Mesenchymal stem cell (in vitro differentiated cells and primary cell): ENCODE results near the gene COG8.

Source experiments
- DNase-seq: peaks from one replicate; pipeline ENCODE4 v3.0.0-alpha.2; 2013
- H2AFZ ChIP-seq: one replicate; pipeline ENCODE4 v1.6.1; 2013; ENCODE audit warnings: low read depth, mild to moderate bottlenecking, control low read depth, inconsistent platforms, low read length, moderate library complexity
- H2AK5ac ChIP-seq: 2 replicates; pipeline ENCODE4 v1.6.1; 2013; ENCODE audit warnings: low read length, moderate library complexity, mild to moderate bottlenecking, inconsistent platforms; ENCODE audit not compliant: severe bottlenecking
- H2BK120ac ChIP-seq: one replicate; pipeline ENCODE4 v1.6.1; 2013; ENCODE audit warnings: low read depth, mild to moderate bottlenecking, inconsistent platforms, low read length, moderate library complexity
- H2BK12ac ChIP-seq, 2 experiments: one replicate each; pipeline ENCODE4 v1.6.1; 2013; ENCODE audit warnings: inconsistent platforms in 2 of 2, low read length in 2 of 2, mild to moderate bottlenecking in 2 of 2, moderate library complexity in 2 of 2, control low read depth in 1 of 2
- H2BK15ac ChIP-seq: one replicate; pipeline ENCODE4 v1.6.1; 2013; ENCODE audit warnings: mild to moderate bottlenecking, low read depth, inconsistent platforms; ENCODE audit not compliant: poor library complexity, severe bottlenecking
- H2BK5ac ChIP-seq: 2 replicates; pipeline ENCODE4 v1.6.1; 2013; ENCODE audit warnings: low read depth, mild to moderate bottlenecking, low read length, control low read depth, inconsistent platforms; ENCODE audit not compliant: poor library complexity, severe bottlenecking
- H3K14ac ChIP-seq, 2 experiments: one replicate each; pipeline ENCODE4 v1.6.1; 2013; ENCODE audit warnings: inconsistent platforms in 2 of 2, low read length in 2 of 2, control low read depth in 1 of 2, mild to moderate bottlenecking in 1 of 2, moderate library complexity in 1 of 2
- H3K18ac ChIP-seq, 2 experiments: one replicate each; pipeline ENCODE4 v1.6.1; 2013; ENCODE audit warnings: inconsistent platforms in 2 of 2, low read length in 2 of 2, control low read depth in 1 of 2, low read depth in 1 of 2, mild to moderate bottlenecking in 1 of 2
- H3K23ac ChIP-seq, 2 experiments: one replicate each; pipeline ENCODE4 v1.6.1; 2013; ENCODE audit warnings: inconsistent platforms in 2 of 2, low read length in 2 of 2, mild to moderate bottlenecking in 2 of 2, moderate library complexity in 2 of 2, control low read depth in 1 of 2
- H3K27ac ChIP-seq: 2 replicates; pipeline ENCODE4 v1.5.1; 2013; ENCODE audit warnings: mild to moderate bottlenecking, moderate library complexity, low read length, control low read depth, inconsistent platforms; ENCODE audit not compliant: poor library complexity, severe bottlenecking
- H3K27me3 ChIP-seq, 2 experiments: 2 replicates each; pipeline versions ENCODE4 v1.6.1 to v1.7.0; 2013; ENCODE audit warnings: low read length in 2 of 2, mild to moderate bottlenecking in 2 of 2, moderate library complexity in 2 of 2, control low read depth in 1 of 2, inconsistent platforms in 1 of 2; ENCODE audit not compliant: control insufficient read depth in 1 of 2, insufficient read depth in 1 of 2
- H3K36me3 ChIP-seq, 2 experiments: 2 replicates each; pipeline versions ENCODE4 v1.6.1 to v1.7.0; 2013; ENCODE audit warnings: low read length in 2 of 2, control low read depth in 1 of 2, inconsistent platforms in 1 of 2, low read depth in 1 of 2, mild to moderate bottlenecking in 1 of 2; ENCODE audit not compliant: insufficient read depth in 2 of 2, control insufficient read depth in 1 of 2
- H3K4ac ChIP-seq, 2 experiments: one replicate each; pipeline ENCODE4 v1.6.1; 2013; ENCODE audit warnings: inconsistent platforms in 2 of 2, low read length in 2 of 2, mild to moderate bottlenecking in 2 of 2, moderate library complexity in 2 of 2, control low read depth in 1 of 2, low read depth in 1 of 2
- H3K4me1 ChIP-seq: 2 replicates; pipeline ENCODE4 v1.6.1; 2013; ENCODE audit warnings: low read depth, low read length, control low read depth; ENCODE audit not compliant: control insufficient read depth, insufficient read depth
- H3K4me2 ChIP-seq: 2 replicates; pipeline ENCODE4 v1.6.1; 2013; ENCODE audit warnings: low read length, mild to moderate bottlenecking, inconsistent platforms; ENCODE audit not compliant: poor library complexity, severe bottlenecking
- H3K4me3 ChIP-seq, 2 experiments: 2 replicates each; pipeline versions ENCODE4 v1.5.1 to v1.7.0; 2013; ENCODE audit warnings: low read length in 2 of 2, mild to moderate bottlenecking in 2 of 2, control low read depth in 1 of 2, low read depth in 1 of 2; ENCODE audit not compliant: insufficient read depth in 1 of 2
- H3K79me1 ChIP-seq: replicated peaks from 2 replicates; pipeline ENCODE4 v1.6.1; 2013; ENCODE audit warnings: mild to moderate bottlenecking, control low read depth, low read length, inconsistent platforms; ENCODE audit not compliant: poor library complexity, severe bottlenecking
- H3K9ac ChIP-seq: 2 replicates; pipeline ENCODE4 v1.7.0; 2013; ENCODE audit warnings: mild to moderate bottlenecking, low read length, moderate library complexity
- H3K9me3 ChIP-seq: 2 replicates; pipeline ENCODE4 v1.7.0; 2013; ENCODE audit warnings: mild to moderate bottlenecking, low read length; ENCODE audit not compliant: control insufficient read depth
- H4K8ac ChIP-seq: one replicate; pipeline ENCODE4 v1.6.1; 2013; ENCODE audit warnings: inconsistent platforms, mild to moderate bottlenecking, low read length, moderate library complexity
- H4K91ac ChIP-seq: one replicate; pipeline ENCODE4 v1.6.1; 2013; ENCODE audit warnings: mild to moderate bottlenecking, low read length, inconsistent platforms
- WGBS: methylation state at CpG from one replicate; pipeline ENCODE4 v1.1.7; 2013; ENCODE audit warnings: mixed read lengths; 5-methylcytosine and 5-hydroxymethylcytosine counted together

Gene COG8

DNA sequence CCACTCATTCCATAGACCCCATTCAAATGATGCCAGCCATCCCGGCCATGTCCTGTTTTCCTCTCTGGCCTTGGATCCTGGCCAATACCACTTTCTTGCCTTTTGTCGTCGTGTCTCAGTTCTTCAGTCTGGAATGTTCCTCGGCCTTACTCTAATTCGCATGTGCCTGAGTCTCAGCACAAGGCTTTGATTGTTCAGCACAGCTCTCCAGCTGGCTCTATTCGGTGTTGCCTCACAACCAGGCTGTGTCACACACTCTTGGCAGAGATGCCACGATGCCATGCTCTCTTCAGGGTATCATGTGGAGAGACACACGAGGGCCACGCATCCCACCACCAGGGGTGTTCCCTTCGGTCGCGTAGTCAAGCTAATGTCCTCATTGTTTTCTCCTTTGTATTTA, 30.0 kb downstream of the COG8 start:
- Histone ChIP-seq H2BK5ac (no peak overlapping the region), H3K27me3 (no peaks in the 10 kb centered on the region), H3K79me1 (peaks cover 2% of the 10 kb centered on the region), H3K4ac (no peak overlapping the region), H2BK15ac (no peak overlapping the region), H3K27ac (no peak overlapping the region), H2AFZ (no peak overlapping the region), H2AK5ac (no peak overlapping the region), H2BK12ac (no peak overlapping the region), H2BK120ac (no peak overlapping the region), H3K9ac (no peak overlapping the region), H3K23ac (no peak overlapping the region), H3K36me3 (peaks cover 7 to 38% of the 10 kb centered on the region in 2 experiments), H3K4me1 (peaks cover 6% of the 10 kb centered on the region), H3K4me3 (no peak overlapping the region), H3K9me3 (no peaks in the 10 kb centered on the region), H3K18ac (no peak overlapping the region), H3K14ac (no peak overlapping the region), H3K4me2 (no peak overlapping the region), H4K91ac (no peak overlapping the region), H4K8ac (no peak overlapping the region)
- DNase-seq, result no peak
- WGBS, result 96% methylated on average over 9 of the region's 12 CpGs

DNA sequence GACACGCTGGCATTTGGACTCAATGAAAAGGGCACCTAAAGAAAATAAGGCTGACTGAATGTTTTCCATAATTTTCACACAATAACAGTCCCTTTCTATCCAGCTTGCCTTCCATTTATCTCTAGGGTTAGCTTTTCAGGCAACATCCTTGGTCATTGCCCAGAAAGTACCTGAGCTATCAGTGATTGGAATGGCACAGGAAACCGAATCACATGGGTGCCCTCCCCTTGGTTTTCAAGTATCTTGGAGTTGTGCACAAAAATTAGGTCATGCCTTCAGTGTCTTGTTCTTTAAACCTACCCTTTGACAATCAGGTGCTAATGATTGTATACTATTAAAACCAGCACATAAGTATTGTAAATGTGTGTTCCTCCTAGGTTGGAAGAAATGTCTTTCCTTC, 31.5 kb downstream of the COG8 start:
- 100% methylated on average over 2 of the region's 2 CpGs for WGBS
- Histone ChIP-seq H3K27ac (no peak overlapping the region), H3K27me3 (no peaks in the 10 kb centered on the region), H3K14ac (no peak overlapping the region), H3K4me2 (no peak overlapping the region), H2BK12ac (no peak overlapping the region), H3K4me3 (no peak overlapping the region), H3K9me3 (no peaks in the 10 kb centered on the region), H2BK15ac (no peak overlapping the region), H3K23ac (no peak overlapping the region), H3K4me1 (peaks cover 6% of the 10 kb centered on the region), H3K9ac (no peak overlapping the region), H2AK5ac (no peak overlapping the region), H4K91ac (no peak overlapping the region), H2BK120ac (no peak overlapping the region), H3K79me1 (peaks cover 2% of the 10 kb centered on the region), H3K18ac (no peak overlapping the region), H3K36me3 (peaks cover 0 to 41% of the 10 kb centered on the region in 2 experiments), H2BK5ac (no peak overlapping the region), H2AFZ (no peak overlapping the region), H4K8ac (no peak overlapping the region), H3K4ac (no peak overlapping the region)
- no peak for DNase-seq

- Histone ChIP-seq H3K18ac (no peak overlapping the region), H3K9ac (no peak overlapping the region), H3K79me1 (peaks cover 3% of the 10 kb centered on the region), H3K4me3 (no peak overlapping the region), H4K8ac (no peak overlapping the region), H3K27me3 (no peaks in the 10 kb centered on the region), H3K4me1 (peaks cover 6% of the 10 kb centered on the region), H2BK12ac (no peak overlapping the region), H2BK120ac (no peak overlapping the region), H3K4me2 (no peak overlapping the region), H2BK5ac (no peak overlapping the region), H3K27ac (no peak overlapping the region), H3K36me3 (peaks cover 3 to 48% of the 10 kb centered on the region in 2 experiments), H2AK5ac (no peak overlapping the region), H2BK15ac (no peak overlapping the region), H3K23ac (no peak overlapping the region), H4K91ac (no peak overlapping the region), H3K14ac (no peak overlapping the region), H3K9me3 (no peaks in the 10 kb centered on the region), H3K4ac (no peak overlapping the region), H2AFZ (no peak overlapping the region)
- WGBS, result 100% methylated on average over 1 of the region's 1 CpG
- no peak for DNase-seq
Measured at GRCh38 chr16:69307091-69307490, 32.3 kb downstream of the COG8 start.

GRCh38 chr16:69306031-69306430, 33.3 kb downstream of the COG8 start:
- H3K4ac ChIP-seq, result no peak overlapping the region
- H2BK12ac ChIP-seq, result no peak overlapping the region
- peaks cover 3 to 59% of the 10 kb centered on the region in 2 experiments for H3K36me3 ChIP-seq
- no peak overlapping the region for H3K23ac ChIP-seq
- H4K91ac ChIP-seq, result no peak overlapping the region
- H4K8ac ChIP-seq, result no peak overlapping the region
- peaks cover 3% of the 10 kb centered on the region for H3K79me1 ChIP-seq
- no peaks in the 10 kb centered on the region for H3K9me3 ChIP-seq
- no peak overlapping the region for H3K27ac ChIP-seq
- no peak overlapping the region for H3K4me2 ChIP-seq
- H3K4me3 ChIP-seq, result no peak overlapping the region
- no peak overlapping the region for H3K14ac ChIP-seq
- H2AFZ ChIP-seq, result no peak overlapping the region
- H3K27me3 ChIP-seq, result no peaks in the 10 kb centered on the region
- peaks cover 8% of the 10 kb centered on the region for H3K4me1 ChIP-seq
- H3K9ac ChIP-seq, result peak overlapping the region; percentile 5
- no peak overlapping the region for H2AK5ac ChIP-seq
- H3K18ac ChIP-seq, result no peak overlapping the region
- no peak overlapping the region for H2BK5ac ChIP-seq
- H2BK120ac ChIP-seq, result no peak overlapping the region
- DNase-seq, result no peak
- WGBS, result no CpG with 5 or more reads among the region's 1 CpG
- no peak overlapping the region for H2BK15ac ChIP-seq
